ENCODE measurements around the gene NAGLU. TPM values are rescaled to one million over a fixed set of nuclear protein-coding genes. Genes with fewer than 3 reads are reported as not detected.
A peak's percentile ranks its signal among the peaks of the same experiment; 100 is the strongest.

Gene NAGLU
- 69.8 and 72.1 TPM in 2 replicates for total RNA-seq

GRCh38 chr17:42536048-42536371 is at the start of gene NAGLU:
Gene NAGLU, plus strand, starts transcription at chr17:42536241. Its CDS starts 32 bp downstream, at chr17:42536273.

GRCh38 chr17:42552736-42553135 is 16.7 kb downstream of the NAGLU start, which contains the start of gene HSD17B1:
Gene HSD17B1, plus strand, starts transcription at chr17:42552923. Its CDS starts 11 bp downstream, at chr17:42552934.

GRCh38 chr17:42561897-42562387 is 25.9 kb downstream of the NAGLU start, which contains the start of gene COASY:
Gene COASY, plus strand, starts transcription at chr17:42562148. Its CDS starts 475 bp downstream, at chr17:42562623.

GRCh38 chr17:42566883-42567573 is 31.0 kb downstream of the NAGLU start, which contains the start of gene MLX:
Gene MLX, plus strand, starts transcription at chr17:42567100. Its CDS starts 25 bp downstream, at chr17:42567125.

GRCh38 chr17:42577532-42578281 is 41.7 kb downstream of the NAGLU start, which contains the start of gene PSMC3IP:
Gene PSMC3IP, minus strand, starts transcription at chr17:42577729. Its CDS starts 43 bp downstream, at chr17:42577686.

Small RNA genes lying within 50 kb of the gene (small RNA-seq; reads per million reads assigned to genes)
- 0.77 reads per million, percentile 10 among the genes with 10 or more reads in this experiment for gene MIR548AT

Other genes with a start within 250 kb of the NAGLU start
- 37.8 and 55.3 TPM in 2 replicates for gene STAT5A, start 247.7 kb upstream of the NAGLU start, total RNA-seq
- gene STAT3, start 147.8 kb upstream of the NAGLU start, total RNA-seq, result 203 and 277 TPM in 2 replicates
- gene CAVIN1, start 113.0 kb upstream of the NAGLU start, total RNA-seq, result 1,335 and 1,666 TPM in 2 replicates
- 56.6 and 59.7 TPM in 2 replicates for gene ATP6V0A1, start 77.4 kb upstream of the NAGLU start, total RNA-seq
- gene HSD17B1, start 16.7 kb downstream of the NAGLU start, total RNA-seq, result 0.12 and 0.81 TPM in 2 replicates
- 19.1 and 23.2 TPM in 2 replicates for gene COASY, start 25.9 kb downstream of the NAGLU start, total RNA-seq
- 45.7 and 54.4 TPM in 2 replicates for gene MLX, start 30.9 kb downstream of the NAGLU start, total RNA-seq
- 0.97 and 1.3 TPM in 2 replicates for gene PSMC3IP, start 41.5 kb downstream of the NAGLU start, total RNA-seq
- 116 and 136 TPM in 2 replicates for gene RETREG3, start 73.1 kb downstream of the NAGLU start, total RNA-seq
- 29.9 and 35.2 TPM in 2 replicates for gene TUBG1, start 73.4 kb downstream of the NAGLU start, total RNA-seq
- gene TUBG2, start 123.0 kb downstream of the NAGLU start, total RNA-seq, result 14.9 and 17.7 TPM in 2 replicates
- gene PLEKHH3, start 140.8 kb downstream of the NAGLU start, total RNA-seq, result 22.0 and 24.5 TPM in 2 replicates
- 2.2 and 2.4 TPM in 2 replicates for gene CCR10, start 145.6 kb downstream of the NAGLU start, total RNA-seq
- gene CNTNAP1, start 146.3 kb downstream of the NAGLU start, total RNA-seq, result 38.0 and 51.6 TPM in 2 replicates
- 32.9 and 37.8 TPM in 2 replicates for gene EZH1, start 208.8 kb downstream of the NAGLU start, total RNA-seq
- not detected in 2 replicates for gene RAMP2, start 225.0 kb downstream of the NAGLU start, total RNA-seq
- 40.2 and 46.8 TPM in 2 replicates for gene VPS25, start 237.2 kb downstream of the NAGLU start, total RNA-seq
- under 0.01 TPM in 1 of 2 replicates, not detected in the other for gene WNK4, start 244.4 kb downstream of the NAGLU start, total RNA-seq